H1 (cell line): Measurements from ENCODE around the gene ASF1B. TPM values are rescaled to one million over a fixed set of nuclear protein-coding genes. Genes with fewer than 3 reads are reported as not detected.

ENCODE experiments used
- CTCF ChIA-PET: fragments of 300-600 bp; sonication (Branson Sonifier 250); formaldehyde crosslinking; loops from one replicate; lab custom pipeline; 2021; ENCODE audit not compliant: partially characterized antibody; lab: Charles Lee
- POLR2A ChIA-PET: fragments of 300-600 bp; sonication (Branson Sonifier 250); formaldehyde crosslinking; loops from one replicate; lab custom pipeline; 2021; ENCODE audit warnings: inconsistent platforms; ENCODE audit not compliant: partially characterized antibody; lab: Charles Lee
- DNase-seq, 2 experiments: peaks; one replicate each; pipeline versions ENCODE4 v3.0.0 to v3.0.0-alpha.2; 2010 to 2022; ENCODE audit warnings: low spot score in 2 of 2, low read depth in 1 of 2, mixed read lengths in 1 of 2
- FAIRE-seq: peaks from 2 replicates; lab custom pipeline; 2011; peaks lifted over from hg19 to GRCh38; lab: Jason Lieb, UNC
- H2AFZ ChIP-seq: 2 replicates; pipeline ENCODE4 v1.8.1; 2012; ENCODE audit warnings: low read length, inconsistent platforms
- H2AK5ac ChIP-seq: 2 replicates; pipeline ENCODE4 v1.6.1; 2013; ENCODE audit warnings: low read depth, low read length
- H2BK120ac ChIP-seq: replicated peaks from 2 replicates; pipeline ENCODE3; 2013; ENCODE audit warnings: low read depth, low read length, inconsistent platforms
- H2BK12ac ChIP-seq: 2 replicates; pipeline ENCODE4 v1.6.1; 2013; ENCODE audit warnings: low read depth, low read length
- H2BK15ac ChIP-seq: 2 replicates; pipeline ENCODE4 v1.6.1; 2013; ENCODE audit warnings: low read length
- H2BK20ac ChIP-seq: 2 replicates; pipeline ENCODE4 v1.6.1; 2013; ENCODE audit warnings: low read length
- H2BK5ac ChIP-seq: 2 replicates; pipeline ENCODE4 v1.6.1; 2013; ENCODE audit warnings: low read depth, low read length
- H3K14ac ChIP-seq: 2 replicates; pipeline ENCODE4 v1.6.1; 2013; ENCODE audit warnings: inconsistent platforms; ENCODE audit not compliant: insufficient read length
- H3K18ac ChIP-seq: 2 replicates; pipeline ENCODE4 v1.6.1; 2013; ENCODE audit warnings: low read length; ENCODE audit errors: extremely low read depth
- H3K23ac ChIP-seq: 2 replicates; pipeline ENCODE4 v1.6.1; 2013; ENCODE audit warnings: inconsistent platforms; ENCODE audit not compliant: insufficient read length
- H3K23me2 ChIP-seq: 2 replicates; pipeline ENCODE4 v1.6.1; 2013; ENCODE audit warnings: low read depth, low read length
- H3K27ac ChIP-seq: 2 replicates; pipeline ENCODE4 v1.6.1; 2011; ENCODE audit warnings: low read depth, low read length, inconsistent platforms
- H3K27me3 ChIP-seq, 4 experiments: replicated peaks in 1 of 4; 1 replicate in 1 of 4; 2 replicates in 3 of 4; pipeline versions ENCODE4 v1.6.1 to v1.8.1; 2011 to 2013; ENCODE audit warnings: low read length in 3 of 4, mild to moderate bottlenecking in 3 of 4, inconsistent platforms in 2 of 4, mixed read lengths in 2 of 4, moderate library complexity in 1 of 4; ENCODE audit not compliant: control insufficient read depth in 3 of 4, insufficient read depth in 3 of 4; ENCODE audit errors: extremely low read depth in 1 of 4
- H3K36me3 ChIP-seq, 4 experiments: 2 replicates each; pipeline versions ENCODE4 v1.6.1 to v1.8.1; 2011 to 2013; ENCODE audit warnings: mild to moderate bottlenecking in 4 of 4, low read length in 3 of 4, moderate library complexity in 2 of 4, control low read depth in 1 of 4, inconsistent platforms in 1 of 4; ENCODE audit not compliant: insufficient read depth in 4 of 4, control insufficient read depth in 2 of 4
- H3K4ac ChIP-seq: replicated peaks from 2 replicates; pipeline ENCODE3; 2013; ENCODE audit warnings: low read length, low read depth, mixed read lengths, inconsistent platforms; ENCODE audit not compliant: insufficient read length
- H3K4me1 ChIP-seq, 4 experiments: replicated peaks in 1 of 4; 1 replicate in 1 of 4; 2 replicates in 3 of 4; pipeline versions ENCODE4 v1.6.1 to v1.8.1; 2011 to 2013; ENCODE audit warnings: low read length in 3 of 4, inconsistent platforms in 2 of 4, mixed read lengths in 1 of 4; ENCODE audit not compliant: insufficient read depth in 4 of 4, control insufficient read depth in 3 of 4
- H3K4me2 ChIP-seq, 2 experiments: 2 replicates each; pipeline versions ENCODE4 v1.6.1 to v1.8.1; 2011 to 2013; ENCODE audit warnings: low read depth in 2 of 2, low read length in 2 of 2, control low read depth in 1 of 2, inconsistent platforms in 1 of 2, mild to moderate bottlenecking in 1 of 2; ENCODE audit not compliant: insufficient read depth in 1 of 2
- H3K4me3 ChIP-seq, 4 experiments: fragments of 200-600, 300-600 bp in 1 of 4; sonication (generic), shearing (Covaris generic), sonication (Bioruptor Twin) in 1 of 4; 2 replicates each; pipeline versions ENCODE4 v1.5.1 to v1.8.1; 2011 to 2016; ENCODE audit warnings: low read length in 4 of 4, low read depth in 3 of 4, control low read depth in 2 of 4, inconsistent platforms in 2 of 4, mild to moderate bottlenecking in 2 of 4, mixed read lengths in 1 of 4, moderate library complexity in 1 of 4; ENCODE audit not compliant: insufficient read depth in 2 of 4; ENCODE audit errors: extremely low read depth in 1 of 4
- H3K56ac ChIP-seq: replicated peaks from 2 replicates; pipeline ENCODE3; 2013; ENCODE audit warnings: low read depth, mild to moderate bottlenecking, mixed read lengths, low read length, inconsistent platforms; ENCODE audit not compliant: insufficient read length
- H3K79me1 ChIP-seq: 2 replicates; pipeline ENCODE4 v1.6.1; 2013; ENCODE audit warnings: low read depth, low read length, control low read depth
- H3K79me2 ChIP-seq, 2 experiments: 2 replicates each; pipeline versions ENCODE4 v1.6.1 to v1.8.1; 2012 to 2013; ENCODE audit warnings: low read length in 2 of 2, mild to moderate bottlenecking in 2 of 2, inconsistent platforms in 1 of 2; ENCODE audit not compliant: insufficient read depth in 2 of 2, control insufficient read depth in 1 of 2
- H3K9ac ChIP-seq, 4 experiments: replicated peaks in 1 of 4; 1 replicate in 1 of 4; 2 replicates in 3 of 4; pipeline versions ENCODE4 v1.6.1 to v1.8.1; 2011 to 2013; ENCODE audit warnings: low read depth in 3 of 4, low read length in 3 of 4, control low read depth in 2 of 4, mild to moderate bottlenecking in 2 of 4, moderate library complexity in 2 of 4, inconsistent platforms in 1 of 4; ENCODE audit errors: extremely low read depth in 1 of 4
- H3K9me3 ChIP-seq, 2 experiments: 2 replicates each; pipeline versions ENCODE4 v1.6.1 to v1.8.1; 2012 to 2013; ENCODE audit warnings: mild to moderate bottlenecking in 2 of 2, moderate library complexity in 2 of 2, control low read depth in 1 of 2, inconsistent platforms in 1 of 2, low read depth in 1 of 2, low read length in 1 of 2, mixed read lengths in 1 of 2; ENCODE audit not compliant: insufficient read depth in 2 of 2
- H4K20me1 ChIP-seq, 2 experiments: replicated peaks in 1 of 2; 2 replicates each; pipeline versions ENCODE3 to v1.8.1; 2011 to 2013; ENCODE audit warnings: inconsistent platforms in 2 of 2, low read length in 2 of 2, mild to moderate bottlenecking in 1 of 2; ENCODE audit not compliant: insufficient read depth in 2 of 2, control insufficient read depth in 1 of 2
- H4K5ac ChIP-seq: 2 replicates; pipeline ENCODE4 v1.6.1; 2013; ENCODE audit warnings: low read length, low read depth, mixed read lengths, inconsistent platforms; ENCODE audit not compliant: insufficient read length
- H4K8ac ChIP-seq: 2 replicates; pipeline ENCODE4 v1.8.0; 2013; ENCODE audit warnings: mild to moderate bottlenecking, moderate library complexity, low read length, inconsistent platforms; ENCODE audit not compliant: insufficient read depth; ENCODE audit errors: extremely low read depth
- H4K91ac ChIP-seq: replicated peaks from 2 replicates; pipeline ENCODE3; 2013; ENCODE audit warnings: low read length, mixed read lengths, inconsistent platforms; ENCODE audit not compliant: insufficient read length
- POU5F1 ChIP-seq: IDR thresholded peaks from 2 replicates; pipeline ENCODE4 v1.6.1; 2011; ENCODE audit warnings: low read depth, mild to moderate bottlenecking, low read length, moderate library complexity
- WGBS, 2 experiments: shearing (Covaris generic) in 1 of 2; methylation state at CpG; one replicate each; pipeline versions ENCODE4 v1.1.6 to v1.1.7; 2013 to 2015; ENCODE audit warnings: low lambda C conversion rate in 2 of 2, mixed read lengths in 2 of 2, inconsistent platforms in 1 of 2, low coverage in 1 of 2, missing lambda C conversion rate in 1 of 2; ENCODE audit not compliant: insufficient replicate concordance in 2 of 2, insufficient coverage in 1 of 2, insufficient read length in 1 of 2; ENCODE audit errors: extremely low coverage in 1 of 2, missing lambda C conversion rate in 1 of 2; 5-methylcytosine and 5-hydroxymethylcytosine counted together
- polyA plus RNA-seq, 7 experiments: library from polyadenylated mRNA; depleted of rRNA in 3 of 7; stranded (reverse) in 5 of 7; unstranded in 2 of 7; fragments of >200 nt in 5 of 7; fragments of 200-250 nt in 2 of 7; gene quantifications; 1 replicate in 5 of 7; 2 replicates in 1 of 7; 4 replicates in 1 of 7; pipeline versions ENCODE4 v1.2.1 to v1.2.3, GENCODE V29; 2011 to 2013; ENCODE audit warnings: missing spikeins in 2 of 7, mixed read lengths in 2 of 7
- total RNA-seq: library from RNA; stranded (reverse); fragmentation: NEBNext Ultra II Directional; extraction: Animal tissue kit (Norgen Biotek cat#: 25700); gene quantifications from 2 replicates; pipeline ENCODE4 v1.2.1, GENCODE V29; 2021

Gene ASF1B
- total and polyA plus RNA-seq, 2 of the 8 experiments (the other 6 are each of a cell fraction or from before 2014, with no cell fraction given), result 32.6 to 59.2 TPM

DNA sequence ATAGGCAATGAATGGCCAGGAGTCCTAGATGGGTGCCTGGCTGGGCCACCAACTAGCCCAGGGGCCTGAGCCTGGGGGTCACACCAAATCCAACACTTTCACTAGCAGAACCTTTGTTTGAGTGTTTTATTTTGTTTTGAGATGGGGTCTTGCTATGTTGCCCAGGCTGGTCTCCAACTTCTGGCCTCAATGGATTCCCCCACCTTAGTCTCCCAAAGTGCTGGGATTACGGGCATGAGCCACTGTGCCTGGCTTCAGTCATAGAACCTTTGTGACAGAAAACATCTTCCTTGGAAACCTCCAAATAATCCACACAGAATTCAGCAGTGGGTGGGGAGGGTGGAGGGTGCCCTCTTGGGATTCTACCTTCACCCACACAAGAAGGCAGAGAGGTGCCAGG, 24.9 kb downstream of the ASF1B start:
- Histone ChIP-seq H3K79me1 (peaks cover 4% of the 10 kb centered on the region), H3K14ac (no peak overlapping the region), H3K27ac (no peak overlapping the region), H4K20me1 (peaks cover 4 to 10% of the 10 kb centered on the region in 2 experiments), H3K4me3 (no peak overlapping the region), H3K4me1 (peaks cover 9 to 22% (median 13%) of the 10 kb centered on the region in 4 experiments), H3K36me3 (no peaks in the 10 kb centered on the region), H2AFZ (no peak overlapping the region), H2BK15ac (no peak overlapping the region), H2BK12ac (0 out of 2 replicates have a peak overlapping the region, but pooled peaks have one; percentile 98), H2BK120ac (no peak overlapping the region), H3K23me2 (no peaks in the 10 kb centered on the region), H2BK5ac (no peak overlapping the region), H3K4ac (peak overlapping the region; percentile 48), H3K56ac (no peak overlapping the region), H3K9me3 (no peaks in the 10 kb centered on the region), H3K9ac (no peak overlapping the region), H3K79me2 (0 out of 4 replicates have a peak, but pooled peaks cover 0 to 3% of the 10 kb centered on the region in 2 experiments), H4K8ac (no peak overlapping the region), H4K5ac (no peak overlapping the region), H4K91ac (no peak overlapping the region), H2AK5ac (no peak overlapping the region), H2BK20ac (no peak overlapping the region), H3K4me2 (peak overlapping the region in 1 of 2 experiments; percentile 11; a peak in 1 of 4 replicates)
- CTCF ChIA-PET, result interaction anchor here (0.9 to 11.3 kb wide), 7 partner anchors 8 to 65 kb away, joined by 3 to 105 read pairs (median 7); no protein-coding TSS in a partner anchor
- no peak for FAIRE-seq
- POLR2A ChIA-PET, result interaction anchor here (2.6 kb wide), 1 partner anchor 10 kb away, joined by 6 read pairs; no protein-coding TSS in a partner anchor
- no peak for DNase-seq
- 100% methylated on average over 1 of the region's 1 CpG; no CpG with 5 or more reads in 1 of the 2 experiments for WGBS, 2 experiments
- no peak for TF ChIP-seq POU5F1
- TF ChIP-seq, all 59 proteins: peak for 0
- H3K23ac ChIP-seq, result no peak overlapping the region
- no peak overlapping the region for H3K18ac ChIP-seq
- no peaks in the 10 kb centered on the region; a peak in 2 of 7 replicates for H3K27me3 ChIP-seq
